ENCODE data around the gene EPHA1.
A peak's percentile ranks its signal among the peaks of the same experiment; 100 is the strongest.

EPHA1 gene

GRCh38 chr7:143429770-143430698 lies 21.4 kb upstream of the EPHA1 start:
- TF ChIP-seq CTCF (IDR thresholded peaks at IDR 0.05): no peak

GRCh38 chr7:143426479-143427142 lies 18.0 kb upstream of the EPHA1 start:
- no peak for TF ChIP-seq CTCF (IDR thresholded peaks at IDR 0.05)

GRCh38 chr7:143422033-143422432 lies 13.4 kb upstream of the EPHA1 start:
- no peak for TF ChIP-seq CTCF (IDR thresholded peaks at IDR 0.05)

- no peak for TF ChIP-seq CTCF (IDR thresholded peaks at IDR 0.05)
These were observed 11.2 kb upstream of the EPHA1 start for GRCh38 chr7:143419880-143420279.

- no peak for TF ChIP-seq CTCF (IDR thresholded peaks at IDR 0.05)
These were observed 10.2 kb upstream of the EPHA1 start for GRCh38 chr7:143418681-143419458.

GRCh38 chr7:143417734-143418383 lies 9.2 kb upstream of the EPHA1 start:
- no peak for TF ChIP-seq CTCF (IDR thresholded peaks at IDR 0.05)

GRCh38 chr7:143416565-143417149 lies 8.0 kb upstream of the EPHA1 start:
- peak; percentile 79 for TF ChIP-seq CTCF (IDR thresholded peaks at IDR 0.05)

All from LNCAP (cell line).